Omental fat pad (tissue), 4 donors: ENCODE results near the gene OR14I1. TPM values are rescaled to one million over a fixed set of nuclear protein-coding genes. Genes with fewer than 3 reads are reported as not detected.

Experiments
- ATAC-seq: fragments of 150-250 bp; one replicate; pipeline ENCODE4 v1.9.1; 2016; ENCODE audit warnings: mild to moderate bottlenecking, moderate library complexity; ENCODE audit not compliant: low FRiP score
- DNase-seq: peaks from one replicate; pipeline ENCODE4 v3.0.0-alpha.2; 2019; ENCODE audit warnings: low spot score
- total RNA-seq, 4 donors: library from RNA; depleted of rRNA; stranded (reverse); fragments of >200 nt; gene quantifications; one replicate each; pipeline ENCODE4 v1.1.0, GENCODE V29; 2016
- TF ChIP-seq, protein P1 (sequence below), 3 donors: fragments of 450-650 bp; IDR thresholded peaks; one replicate each; pipeline ENCODE4 v1.5.1; 2016 to 2017; ENCODE audit warnings: antibody characterized with exemption in 3 of 3, mild to moderate bottlenecking in 3 of 3, moderate library complexity in 2 of 3

The OR14I1 gene
- total RNA-seq, 4 donors from 2014 or later = not detected

DNA sequence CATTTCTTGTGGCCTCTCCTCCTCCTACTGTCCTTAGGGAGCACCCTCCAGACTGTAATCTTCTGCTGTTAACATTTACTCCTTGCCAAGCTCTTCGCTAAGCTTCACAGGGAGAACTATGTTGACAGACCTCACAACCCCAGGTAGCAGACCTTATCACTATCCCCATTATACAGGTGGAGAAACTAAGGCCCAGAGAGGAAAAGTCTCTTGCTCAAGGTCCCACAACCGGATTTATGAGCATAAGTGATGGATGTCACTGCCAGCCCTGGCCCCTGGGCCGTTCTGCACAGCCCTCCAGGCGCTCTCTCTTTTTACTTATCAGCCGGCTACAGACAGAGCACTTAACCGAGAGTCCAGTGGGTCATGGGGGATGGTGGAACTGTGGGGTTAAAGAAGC, 34.9 kb upstream of the OR14I1 start:
- TF ChIP-seq, protein P1, sequence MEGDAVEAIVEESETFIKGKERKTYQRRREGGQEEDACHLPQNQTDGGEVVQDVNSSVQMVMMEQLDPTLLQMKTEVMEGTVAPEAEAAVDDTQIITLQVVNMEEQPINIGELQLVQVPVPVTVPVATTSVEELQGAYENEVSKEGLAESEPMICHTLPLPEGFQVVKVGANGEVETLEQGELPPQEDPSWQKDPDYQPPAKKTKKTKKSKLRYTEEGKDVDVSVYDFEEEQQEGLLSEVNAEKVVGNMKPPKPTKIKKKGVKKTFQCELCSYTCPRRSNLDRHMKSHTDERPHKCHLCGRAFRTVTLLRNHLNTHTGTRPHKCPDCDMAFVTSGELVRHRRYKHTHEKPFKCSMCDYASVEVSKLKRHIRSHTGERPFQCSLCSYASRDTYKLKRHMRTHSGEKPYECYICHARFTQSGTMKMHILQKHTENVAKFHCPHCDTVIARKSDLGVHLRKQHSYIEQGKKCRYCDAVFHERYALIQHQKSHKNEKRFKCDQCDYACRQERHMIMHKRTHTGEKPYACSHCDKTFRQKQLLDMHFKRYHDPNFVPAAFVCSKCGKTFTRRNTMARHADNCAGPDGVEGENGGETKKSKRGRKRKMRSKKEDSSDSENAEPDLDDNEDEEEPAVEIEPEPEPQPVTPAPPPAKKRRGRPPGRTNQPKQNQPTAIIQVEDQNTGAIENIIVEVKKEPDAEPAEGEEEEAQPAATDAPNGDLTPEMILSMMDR (IDR thresholded peaks at IDR 0.05) = no peak
- no peak for ATAC-seq
- DNase-seq = no peak

DNA sequence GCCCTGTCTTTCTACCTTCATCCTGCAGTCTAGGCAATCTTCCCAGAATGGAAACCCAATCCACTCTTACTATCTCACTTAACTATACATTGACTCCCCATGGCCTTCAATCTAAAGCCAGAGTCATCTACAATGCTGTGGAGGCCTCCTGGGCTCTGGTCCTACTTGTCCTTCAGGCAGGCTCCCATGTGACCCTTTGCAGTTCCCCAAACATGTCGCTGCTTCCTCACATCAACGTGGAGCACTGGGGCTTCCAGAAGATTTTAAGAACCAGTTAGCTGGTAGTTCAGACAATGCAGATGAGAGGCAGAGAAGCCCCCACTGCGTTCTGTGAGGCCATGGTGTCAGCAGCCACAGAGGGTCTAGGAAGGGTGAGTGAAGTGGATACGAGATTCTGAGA, 34.4 kb upstream of the OR14I1 start:
- no peak for DNase-seq
- TF ChIP-seq, protein P1 (IDR thresholded peaks at IDR 0.05) = no peak
- ATAC-seq = no peak

DNA sequence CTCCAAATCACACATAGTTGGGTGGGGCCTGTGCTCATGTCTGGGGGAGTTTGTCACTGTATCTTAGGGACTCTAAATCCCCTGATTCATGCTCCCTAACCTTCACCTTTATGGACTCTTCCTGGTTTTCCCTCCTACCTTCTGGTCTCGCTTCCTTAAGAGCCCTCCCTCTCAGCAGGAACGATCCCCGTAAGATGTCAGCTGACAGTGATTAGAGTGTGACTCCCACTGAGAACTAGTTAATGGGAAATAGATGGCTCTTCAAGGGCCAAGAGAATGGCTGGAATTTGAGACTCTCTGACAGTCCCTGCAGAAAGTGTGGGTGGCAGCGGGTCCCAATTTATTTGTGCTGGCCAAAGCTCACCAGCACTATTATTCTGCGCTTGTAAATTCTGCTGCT, 31.0 kb upstream of the OR14I1 start:
- DNase-seq (no peak), ATAC-seq (no peak)
- TF ChIP-seq, protein P1 (IDR thresholded peaks at IDR 0.05) = no peak

DNA sequence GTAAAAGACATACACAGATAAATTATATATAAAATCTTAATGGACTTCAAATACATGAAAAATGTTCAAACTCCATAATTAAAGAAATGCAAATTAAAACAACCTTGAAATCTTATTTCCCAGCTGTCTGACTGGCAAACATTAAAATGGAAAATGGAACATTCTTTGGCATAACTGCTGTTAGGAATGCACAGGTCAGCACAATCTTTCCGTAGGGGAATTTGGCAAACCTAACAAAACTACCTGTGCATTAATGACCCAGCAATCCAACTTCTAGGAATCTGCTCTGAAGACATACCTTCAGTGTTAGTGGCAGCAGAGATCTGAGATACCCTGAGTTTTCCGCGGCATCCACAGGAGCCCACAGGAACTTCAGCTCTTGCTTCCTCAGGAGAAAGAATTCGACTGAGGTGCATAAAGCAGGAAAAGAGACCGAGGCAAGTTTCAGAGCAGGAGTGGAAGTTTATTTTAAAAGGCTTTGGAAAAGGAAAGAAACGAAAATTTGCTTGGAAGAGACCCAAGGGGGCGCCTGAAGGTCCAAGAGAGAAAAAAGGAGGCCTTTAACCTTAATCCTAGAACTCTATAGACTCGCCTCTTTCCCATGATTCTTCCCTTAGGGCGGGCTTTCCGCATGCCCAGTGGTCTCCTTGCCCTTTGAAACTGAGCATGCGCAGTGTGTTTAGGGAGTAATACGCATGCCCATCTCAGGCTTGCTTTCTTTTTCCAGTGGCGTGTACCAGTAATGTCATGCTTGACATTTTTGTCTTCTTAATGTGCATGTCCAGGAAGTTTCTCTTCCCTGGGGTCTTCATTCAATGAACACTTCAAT, 28.2 kb upstream of the OR14I1 start:
- ATAC-seq (no peak), DNase-seq (no peak)
- TF ChIP-seq, protein P1 (IDR thresholded peaks at IDR 0.05) = no peak

DNA sequence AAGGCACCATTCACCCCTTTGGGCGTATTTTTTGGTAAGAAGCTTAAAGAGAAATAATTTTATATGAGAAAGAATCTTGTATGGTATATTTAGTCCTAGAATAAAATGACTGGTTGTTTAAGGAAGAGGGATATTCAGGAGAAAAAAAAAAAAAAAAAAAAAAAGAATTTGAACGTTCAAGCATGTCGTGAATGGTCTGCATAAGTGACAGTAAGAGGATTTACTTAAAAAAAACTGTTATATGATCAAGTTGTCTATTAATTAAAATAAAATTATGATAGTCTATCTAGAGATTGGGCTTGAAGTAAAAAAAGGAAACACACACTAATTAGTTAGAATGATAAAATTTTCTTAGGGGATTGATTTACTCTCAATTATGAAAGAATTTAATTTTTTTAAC, 11.7 kb upstream of the OR14I1 start:
- ATAC-seq (no peak), DNase-seq (no peak)
- TF ChIP-seq, protein P1 (IDR thresholded peaks at IDR 0.05) = no peak

DNA sequence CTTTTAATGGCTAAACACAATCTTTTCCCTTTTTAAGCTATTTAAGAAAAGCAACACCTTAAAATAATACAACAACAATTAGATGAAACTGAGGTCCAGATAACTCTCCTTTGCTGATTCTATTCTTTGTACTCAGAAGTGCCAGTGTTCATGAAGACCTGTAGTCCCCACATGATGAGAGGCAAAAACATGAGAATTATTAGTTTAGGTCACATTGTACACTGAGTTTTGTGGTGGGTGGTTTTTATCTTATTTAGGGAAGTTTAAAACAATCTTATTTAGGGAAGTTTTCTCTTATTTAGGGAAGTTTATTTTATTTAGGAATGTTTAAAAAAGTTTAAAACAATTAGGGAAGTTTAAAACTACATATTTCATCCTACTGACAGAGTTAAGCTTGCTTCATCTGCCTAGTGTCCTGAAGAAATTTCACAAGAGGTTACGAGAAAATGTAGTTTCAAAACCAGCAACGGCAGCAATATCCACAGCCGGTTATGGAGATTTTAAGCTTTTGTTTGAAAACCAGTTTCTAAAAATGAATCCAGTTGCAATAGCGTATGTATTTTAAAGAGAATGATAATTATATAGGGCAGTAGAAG, 7.8 kb upstream of the OR14I1 start:
- ATAC-seq (no peak), DNase-seq (no peak)
- TF ChIP-seq, protein P1 (IDR thresholded peaks at IDR 0.05) = no peak

DNA sequence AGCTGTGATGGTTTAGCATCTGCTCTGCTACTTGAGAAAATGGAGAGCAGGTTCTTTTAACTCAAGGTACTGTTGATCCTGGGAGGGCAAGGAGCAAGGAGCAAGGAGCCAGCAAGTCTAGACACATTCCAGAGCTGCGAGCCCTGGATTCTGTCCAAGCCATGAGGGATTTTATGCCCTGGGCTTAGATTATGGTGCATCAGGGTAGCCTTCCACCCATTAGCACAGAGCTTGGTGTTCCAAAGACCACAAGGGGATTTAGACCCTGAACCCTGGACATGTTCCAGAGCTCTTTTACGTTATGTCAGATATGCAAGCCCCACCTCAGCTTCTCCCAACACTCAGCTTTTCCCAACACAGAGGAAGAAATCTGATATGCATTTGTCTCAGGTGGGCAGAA, 2.0 kb upstream of the OR14I1 start:
- DNase-seq (no peak), ATAC-seq (no peak)
- TF ChIP-seq, protein P1 (IDR thresholded peaks at IDR 0.05) = no peak
